Body of pancreas (tissue), 4 donors: ENCODE measurements around the gene SEC61G. TPM values are rescaled to one million over a fixed set of nuclear protein-coding genes. Genes with fewer than 3 reads are reported as not detected.

ENCODE experiments used
- ATAC-seq: fragments of 150-250 bp; one replicate; pipeline ENCODE4 v1.9.1; 2016
- DNase-seq, 4 donors: peaks; one replicate each; pipeline ENCODE4 v3.0.0-alpha.2; 2019
- H3K27ac ChIP-seq, 4 donors: fragments of 200-600 bp; sonication (generic); 1 replicate in 3 of 4; 2 replicates in 1 of 4; pipeline versions ENCODE4 v1.5.1 to v1.6.1; 2016 to 2019; ENCODE audit warnings: mild to moderate bottlenecking in 1 of 4, mixed read lengths in 1 of 4, moderate library complexity in 1 of 4
- H3K27me3 ChIP-seq, 2 donors: fragments of 200-600 bp; sonication (generic); one replicate each; pipeline ENCODE4 v1.6.0; 2016; ENCODE audit warnings: mild to moderate bottlenecking in 1 of 2
- H3K36me3 ChIP-seq, 2 donors: fragments of 200-600 bp; sonication (generic); replicated peaks in 1 of 2; 2 replicates each; pipeline ENCODE4 v1.5.1; 2016; ENCODE audit warnings: low read depth in 2 of 2; ENCODE audit not compliant: insufficient read depth in 1 of 2
- H3K4me1 ChIP-seq: fragments of 200-600 bp; sonication (generic); one replicate; pipeline ENCODE4 v1.6.0; 2016
- H3K4me3 ChIP-seq, 2 donors: fragments of 200-600 bp; sonication (generic); 1 replicate in 1 of 2; 2 replicates in 1 of 2; pipeline ENCODE4 v1.5.1; 2016 to 2019
- H3K9me3 ChIP-seq, 3 donors: fragments of 200-600 bp; sonication (generic); 1 replicate in 2 of 3; 2 replicates in 1 of 3; pipeline ENCODE4 v1.5.1; 2016
- POLR2A ChIP-seq, 3 donors: fragments of 450-650 bp; IDR thresholded peaks; one replicate each; pipeline ENCODE4 v1.6.1; 2016; ENCODE audit warnings: antibody characterized with exemption in 3 of 3, mild to moderate bottlenecking in 2 of 3
- WGBS, 2 donors: methylation state at CpG; one replicate each; pipeline ENCODE4 v1.1.5; 2017; 5-methylcytosine and 5-hydroxymethylcytosine counted together
- intact Hi-C: fragments of 100-400 bp; cut with DNase I; formaldehyde crosslinking; loops from one replicate; pipeline ENCODE4 v1.15.1; 2023
- total RNA-seq, 2 donors: library from RNA; depleted of rRNA; stranded (reverse); fragments of >200 nt; gene quantifications; one replicate each; pipeline ENCODE4 v1.1.0, GENCODE V29; 2016
- TF ChIP-seq, protein P1 (sequence below), 7 experiments: fragments of 450-650 bp in 4 of 7; fragments of 200-600 bp in 3 of 7; sonication (generic) in 3 of 7; IDR thresholded peaks; one replicate each; pipeline ENCODE4 v1.5.1; 2016 to 2019; ENCODE audit warnings: antibody characterized with exemption in 7 of 7

SEC61G gene
- total RNA-seq, 2 donors from 2014 or later = 119 to 120 TPM

- WGBS, 2 donors = 71 to 82% methylated on average over 5 of the region's 5 CpGs
- ATAC-seq (no peak), DNase-seq (no peak)
- TF ChIP-seq, protein P1, sequence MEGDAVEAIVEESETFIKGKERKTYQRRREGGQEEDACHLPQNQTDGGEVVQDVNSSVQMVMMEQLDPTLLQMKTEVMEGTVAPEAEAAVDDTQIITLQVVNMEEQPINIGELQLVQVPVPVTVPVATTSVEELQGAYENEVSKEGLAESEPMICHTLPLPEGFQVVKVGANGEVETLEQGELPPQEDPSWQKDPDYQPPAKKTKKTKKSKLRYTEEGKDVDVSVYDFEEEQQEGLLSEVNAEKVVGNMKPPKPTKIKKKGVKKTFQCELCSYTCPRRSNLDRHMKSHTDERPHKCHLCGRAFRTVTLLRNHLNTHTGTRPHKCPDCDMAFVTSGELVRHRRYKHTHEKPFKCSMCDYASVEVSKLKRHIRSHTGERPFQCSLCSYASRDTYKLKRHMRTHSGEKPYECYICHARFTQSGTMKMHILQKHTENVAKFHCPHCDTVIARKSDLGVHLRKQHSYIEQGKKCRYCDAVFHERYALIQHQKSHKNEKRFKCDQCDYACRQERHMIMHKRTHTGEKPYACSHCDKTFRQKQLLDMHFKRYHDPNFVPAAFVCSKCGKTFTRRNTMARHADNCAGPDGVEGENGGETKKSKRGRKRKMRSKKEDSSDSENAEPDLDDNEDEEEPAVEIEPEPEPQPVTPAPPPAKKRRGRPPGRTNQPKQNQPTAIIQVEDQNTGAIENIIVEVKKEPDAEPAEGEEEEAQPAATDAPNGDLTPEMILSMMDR (IDR thresholded peaks at IDR 0.05) = no peak
- TF ChIP-seq POLR2A (IDR thresholded peaks at IDR 0.05) = no peak
- no peaks in the 10 kb centered on the region for H3K9me3 ChIP-seq
- H3K4me3 ChIP-seq = no peak overlapping the region
- no peaks in the 10 kb centered on the region for H3K4me1 ChIP-seq
- no peaks in the 10 kb centered on the region for H3K36me3 ChIP-seq
- H3K27ac ChIP-seq = no peak overlapping the region
- no peaks in the 10 kb centered on the region for H3K27me3 ChIP-seq
- intact Hi-C loops = no loop called here
Observed at GRCh38 chr7:54780490-54780889, 21.5 kb upstream of the SEC61G start.

DNA sequence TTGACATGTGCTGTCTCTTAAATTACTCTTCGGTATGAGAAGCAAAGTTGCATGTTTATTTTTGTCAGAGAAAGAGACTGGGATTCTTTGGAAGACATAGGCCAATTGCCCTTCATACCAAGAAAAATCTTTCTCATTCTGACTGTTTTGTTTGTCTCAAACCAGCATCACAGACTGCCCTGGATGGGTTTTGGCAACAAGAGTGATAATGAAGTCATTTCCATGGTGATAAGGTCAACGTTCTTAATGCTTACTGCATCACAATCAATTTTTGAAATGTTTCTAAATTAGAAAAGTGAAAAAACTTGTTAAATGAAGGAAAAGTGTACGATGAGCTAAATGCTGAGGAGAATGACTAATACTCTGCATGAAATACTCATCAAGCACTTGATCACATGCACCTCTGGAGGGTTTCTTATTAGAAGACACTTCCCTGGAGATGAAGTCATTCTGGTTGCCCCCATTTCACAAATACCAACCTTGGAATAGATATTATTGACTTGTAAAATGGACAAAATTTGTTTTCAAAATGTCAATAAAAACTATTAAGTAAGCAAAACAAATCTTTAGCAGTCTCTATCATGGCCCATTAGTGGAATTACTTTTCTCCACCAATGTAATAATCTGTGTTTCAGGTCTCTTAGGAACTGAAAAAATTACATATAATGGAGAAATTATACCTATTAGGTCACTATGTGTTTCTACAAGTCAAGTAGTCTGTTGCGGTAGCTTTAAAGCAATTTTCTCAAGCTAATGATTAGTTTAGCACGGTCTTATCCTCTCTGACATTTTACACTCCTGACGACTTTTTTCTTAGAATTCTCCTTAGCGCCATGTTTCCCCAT lies 19.9 kb upstream of the SEC61G start:
- no peaks in the 10 kb centered on the region for H3K27me3 ChIP-seq
- H3K36me3 ChIP-seq = no peaks in the 10 kb centered on the region
- H3K4me1 ChIP-seq = peaks cover 5% of the 10 kb centered on the region
- no peaks in the 10 kb centered on the region for H3K9me3 ChIP-seq
- no peak for TF ChIP-seq POLR2A (IDR thresholded peaks at IDR 0.05)
- TF ChIP-seq, protein P1 (IDR thresholded peaks at IDR 0.05) = no peak
- no peak overlapping the region for H3K4me3 ChIP-seq
- no peak overlapping the region for H3K27ac ChIP-seq
- ATAC-seq = no peak
- intact Hi-C loops = loop anchor here (5.0 kb wide), 1 partner anchor 468 kb away; no protein-coding TSS in a partner anchor
- WGBS, 2 donors = 67 to 72% methylated on average over 7 of the region's 7 CpGs
- DNase-seq = no peak

- Histone ChIP-seq H3K36me3 (no peaks in the 10 kb centered on the region), H3K27ac (no peak overlapping the region), H3K4me1 (peaks cover 5% of the 10 kb centered on the region), H3K4me3 (no peak overlapping the region), H3K9me3 (no peaks in the 10 kb centered on the region), H3K27me3 (no peaks in the 10 kb centered on the region)
- no peak for TF ChIP-seq POLR2A (IDR thresholded peaks at IDR 0.05)
- TF ChIP-seq, protein P1 (IDR thresholded peaks at IDR 0.05) = no peak
- WGBS, 2 donors = 85 to 89% methylated on average over 9 of the region's 9 CpGs
- no peak for ATAC-seq
- intact Hi-C loops = loop anchor here (5.0 kb wide), 1 partner anchor 469 kb away; no protein-coding TSS in a partner anchor
- no peak for DNase-seq
Observed at GRCh38 chr7:54778166-54778565, 19.2 kb upstream of the SEC61G start.

- 82 to 85% methylated on average over 17 to 18 of the region's 18 CpGs for WGBS, 2 donors
- intact Hi-C loops = loop anchor here (5.0 kb wide), 1 partner anchor 472 kb away; no protein-coding TSS in a partner anchor
- Histone ChIP-seq H3K27ac (no peak overlapping the region), H3K36me3 (no peaks in the 10 kb centered on the region), H3K27me3 (no peaks in the 10 kb centered on the region), H3K9me3 (no peaks in the 10 kb centered on the region), H3K4me3 (no peak overlapping the region), H3K4me1 (peaks cover 5% of the 10 kb centered on the region)
- TF ChIP-seq, protein P1 (IDR thresholded peaks at IDR 0.05) = no peak
- TF ChIP-seq POLR2A (IDR thresholded peaks at IDR 0.05) = no peak
- DNase-seq (no peak), ATAC-seq (no peak)
Observed at GRCh38 chr7:54774785-54775740, 16.1 kb upstream of the SEC61G start.
